ENCODE data around the gene GBP3. TPM values are rescaled to one million over a fixed set of nuclear protein-coding genes. Genes with fewer than 3 reads are reported as not detected.

Gene GBP3
- total RNA-seq, 1 experiment from 2014 or later, result 1.2 TPM

GRCh38 chr1:89025928-89026327 is 3.3 kb upstream of the GBP3 start:
- ChIA-PET POLR2A (no interaction called here), CTCF (no interaction called here), RAD21 (ENCODE audit: low non-redundant PET in 1 of 2, low total read pairs in 2 of 2, uncharacterized antibody in 2 of 2, unreplicated experiment in 2 of 2) (no interaction called here)
- H2AFZ ChIP-seq (ENCODE audit: low read depth, low read length, poor library complexity, severe bottlenecking), result no peak overlapping the region
- no peaks in the 10 kb centered on the region for H3K9me2 ChIP-seq (ENCODE audit: insufficient read depth)
- peaks cover 8 to 20% of the 10 kb centered on the region in 2 experiments; a peak in 3 of 4 replicates for H3K4me1 ChIP-seq (ENCODE audit: control insufficient read depth in 1 of 2, insufficient read depth in 2 of 2, low read length in 2 of 2)
- no peak overlapping the region for H3K4me2 ChIP-seq (ENCODE audit: low read length)
- H3K79me2 ChIP-seq (ENCODE audit: insufficient read depth, low read length), result no peaks in the 10 kb centered on the region
- no peaks in the 10 kb centered on the region for H3K9me3 ChIP-seq (ENCODE audit: control insufficient read depth in 1 of 2, insufficient read depth in 1 of 2, low read depth in 1 of 2, low read length in 2 of 2)
- no peak overlapping the region for H3K9ac ChIP-seq (ENCODE audit: low read length)
- H3K27me3 ChIP-seq (ENCODE audit: insufficient read depth, low read length), result no peaks in the 10 kb centered on the region
- H3K4me3 ChIP-seq (replicated peaks in 1 of 2; ENCODE audit: low read depth in 1 of 2, low read length in 2 of 2), result no peak overlapping the region
- no TSS peak for BruUV-seq (replicated peaks)
- ATAC-seq, result no peak
- no peaks in the 10 kb centered on the region for H3K36me3 ChIP-seq (ENCODE audit: control insufficient read depth in 1 of 2, insufficient read depth in 2 of 2, low read length in 2 of 2)
- TF ChIP-seq POLR2AphosphoS5 (IDR thresholded peaks at IDR 0.05; ENCODE audit: low read depth, low read length) (no peak), YY1 (IDR thresholded peaks at IDR 0.05; ENCODE audit: extremely low read depth, insufficient replicate concordance, low read depth, low read length) (no peak), ATF3 (IDR thresholded peaks at IDR 0.05) (no peak), ELF1 (IDR thresholded peaks at IDR 0.05; ENCODE audit: borderline replicate concordance, low read depth) (no peak), TCF7L2 (IDR thresholded peaks at IDR 0.05; ENCODE audit: borderline replicate concordance, extremely low read depth, insufficient read depth, insufficient read length) (no peak), SRF (IDR thresholded peaks at IDR 0.05; ENCODE audit: low read depth) (no peak), ZBTB33 (IDR thresholded peaks at IDR 0.05; ENCODE audit: extremely low read depth, insufficient replicate concordance, low read length) (no peak), SIN3A (IDR thresholded peaks at IDR 0.05; ENCODE audit: low read depth) (no peak), FOSL1 (IDR thresholded peaks at IDR 0.05; ENCODE audit: low read depth) (no peak), RAD21 (IDR thresholded peaks at IDR 0.05; ENCODE audit: low read depth) (no peak), SP1 (IDR thresholded peaks at IDR 0.05; ENCODE audit: low read depth) (no peak), EZH2phosphoT487 (IDR thresholded peaks at IDR 0.05; ENCODE audit: borderline replicate concordance) (no peak)
- TF ChIP-seq, protein P1, sequence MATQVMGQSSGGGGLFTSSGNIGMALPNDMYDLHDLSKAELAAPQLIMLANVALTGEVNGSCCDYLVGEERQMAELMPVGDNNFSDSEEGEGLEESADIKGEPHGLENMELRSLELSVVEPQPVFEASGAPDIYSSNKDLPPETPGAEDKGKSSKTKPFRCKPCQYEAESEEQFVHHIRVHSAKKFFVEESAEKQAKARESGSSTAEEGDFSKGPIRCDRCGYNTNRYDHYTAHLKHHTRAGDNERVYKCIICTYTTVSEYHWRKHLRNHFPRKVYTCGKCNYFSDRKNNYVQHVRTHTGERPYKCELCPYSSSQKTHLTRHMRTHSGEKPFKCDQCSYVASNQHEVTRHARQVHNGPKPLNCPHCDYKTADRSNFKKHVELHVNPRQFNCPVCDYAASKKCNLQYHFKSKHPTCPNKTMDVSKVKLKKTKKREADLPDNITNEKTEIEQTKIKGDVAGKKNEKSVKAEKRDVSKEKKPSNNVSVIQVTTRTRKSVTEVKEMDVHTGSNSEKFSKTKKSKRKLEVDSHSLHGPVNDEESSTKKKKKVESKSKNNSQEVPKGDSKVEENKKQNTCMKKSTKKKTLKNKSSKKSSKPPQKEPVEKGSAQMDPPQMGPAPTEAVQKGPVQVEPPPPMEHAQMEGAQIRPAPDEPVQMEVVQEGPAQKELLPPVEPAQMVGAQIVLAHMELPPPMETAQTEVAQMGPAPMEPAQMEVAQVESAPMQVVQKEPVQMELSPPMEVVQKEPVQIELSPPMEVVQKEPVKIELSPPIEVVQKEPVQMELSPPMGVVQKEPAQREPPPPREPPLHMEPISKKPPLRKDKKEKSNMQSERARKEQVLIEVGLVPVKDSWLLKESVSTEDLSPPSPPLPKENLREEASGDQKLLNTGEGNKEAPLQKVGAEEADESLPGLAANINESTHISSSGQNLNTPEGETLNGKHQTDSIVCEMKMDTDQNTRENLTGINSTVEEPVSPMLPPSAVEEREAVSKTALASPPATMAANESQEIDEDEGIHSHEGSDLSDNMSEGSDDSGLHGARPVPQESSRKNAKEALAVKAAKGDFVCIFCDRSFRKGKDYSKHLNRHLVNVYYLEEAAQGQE (IDR thresholded peaks at IDR 0.05; ENCODE audit: low read depth), result no peak
- TF ChIP-seq, protein P2, sequence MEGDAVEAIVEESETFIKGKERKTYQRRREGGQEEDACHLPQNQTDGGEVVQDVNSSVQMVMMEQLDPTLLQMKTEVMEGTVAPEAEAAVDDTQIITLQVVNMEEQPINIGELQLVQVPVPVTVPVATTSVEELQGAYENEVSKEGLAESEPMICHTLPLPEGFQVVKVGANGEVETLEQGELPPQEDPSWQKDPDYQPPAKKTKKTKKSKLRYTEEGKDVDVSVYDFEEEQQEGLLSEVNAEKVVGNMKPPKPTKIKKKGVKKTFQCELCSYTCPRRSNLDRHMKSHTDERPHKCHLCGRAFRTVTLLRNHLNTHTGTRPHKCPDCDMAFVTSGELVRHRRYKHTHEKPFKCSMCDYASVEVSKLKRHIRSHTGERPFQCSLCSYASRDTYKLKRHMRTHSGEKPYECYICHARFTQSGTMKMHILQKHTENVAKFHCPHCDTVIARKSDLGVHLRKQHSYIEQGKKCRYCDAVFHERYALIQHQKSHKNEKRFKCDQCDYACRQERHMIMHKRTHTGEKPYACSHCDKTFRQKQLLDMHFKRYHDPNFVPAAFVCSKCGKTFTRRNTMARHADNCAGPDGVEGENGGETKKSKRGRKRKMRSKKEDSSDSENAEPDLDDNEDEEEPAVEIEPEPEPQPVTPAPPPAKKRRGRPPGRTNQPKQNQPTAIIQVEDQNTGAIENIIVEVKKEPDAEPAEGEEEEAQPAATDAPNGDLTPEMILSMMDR (IDR thresholded peaks at IDR 0.05 in 2 of 3, conservative IDR thresholded peaks at IDR 0.05 in 1 of 3; ENCODE audit: borderline replicate concordance in 1 of 3, insufficient read depth in 1 of 3, low read depth in 2 of 3, low read length in 2 of 3), result no peak
- DNase-seq (ENCODE audit: low read depth, low spot score), result no peak
- intact Hi-C loops (cut with micrococcal nuclease), result no loop called here
- no peaks in the 10 kb centered on the region for H4K20me1 ChIP-seq (ENCODE audit: insufficient read depth)
- no peak overlapping the region for H3K27ac ChIP-seq (ENCODE audit: low read depth, low read length)

Measured in HCT116 (cell line).